ENCODE data around the gene MAN2A2. TPM values are rescaled to one million over a fixed set of nuclear protein-coding genes. Genes with fewer than 3 reads are reported as not detected.

Gene MAN2A2
- total RNA-seq, 1 donor from 2014 or later: 18.5 TPM

DNA sequence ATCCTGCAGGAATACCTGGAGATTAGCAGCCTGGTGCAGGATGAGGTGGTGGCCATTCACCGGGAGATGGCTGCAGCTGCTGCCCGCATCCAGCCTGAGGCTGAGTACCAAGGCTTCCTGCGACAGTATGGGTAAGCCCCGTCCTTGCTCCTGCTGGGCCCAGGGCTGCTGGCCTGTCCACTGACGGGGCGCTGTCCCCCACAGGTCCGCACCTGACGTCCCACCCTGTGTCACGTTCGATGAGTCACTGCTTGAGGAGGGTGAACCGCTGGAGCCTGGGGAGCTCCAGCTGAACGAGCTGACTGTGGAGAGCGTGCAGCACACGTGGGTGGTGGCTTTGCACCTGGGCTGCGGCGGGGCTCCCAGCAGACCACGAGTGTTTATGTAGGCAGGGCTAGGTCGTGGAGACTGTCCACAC lies 13.8 kb upstream of the MAN2A2 start:
- H3K4me1 ChIP-seq (ENCODE audit: insufficient read depth, low read length): peaks cover 13% of the 10 kb centered on the region
- no peak overlapping the region for H3K4me3 ChIP-seq (ENCODE audit: insufficient read depth, low read depth, low read length)
- no peak overlapping the region for H3K9ac ChIP-seq (ENCODE audit: low read length)
- Mint-ChIP-seq H3K27me3 (ENCODE audit: low read depth, unreplicated experiment) (peaks cover 2% of the 10 kb centered on the region), H3K4me1 (ENCODE audit: low read depth, unreplicated experiment) (no peaks in the 10 kb centered on the region), H3K27ac (ENCODE audit: unreplicated experiment) (no peak overlapping the region), H3K4me3 (ENCODE audit: unreplicated experiment) (no peak overlapping the region), H3K36me3 (ENCODE audit: low read depth, unreplicated experiment) (peaks cover 6% of the 10 kb centered on the region), H3K9me3 (ENCODE audit: unreplicated experiment) (no peaks in the 10 kb centered on the region)
- TF ChIP-seq, protein P1, sequence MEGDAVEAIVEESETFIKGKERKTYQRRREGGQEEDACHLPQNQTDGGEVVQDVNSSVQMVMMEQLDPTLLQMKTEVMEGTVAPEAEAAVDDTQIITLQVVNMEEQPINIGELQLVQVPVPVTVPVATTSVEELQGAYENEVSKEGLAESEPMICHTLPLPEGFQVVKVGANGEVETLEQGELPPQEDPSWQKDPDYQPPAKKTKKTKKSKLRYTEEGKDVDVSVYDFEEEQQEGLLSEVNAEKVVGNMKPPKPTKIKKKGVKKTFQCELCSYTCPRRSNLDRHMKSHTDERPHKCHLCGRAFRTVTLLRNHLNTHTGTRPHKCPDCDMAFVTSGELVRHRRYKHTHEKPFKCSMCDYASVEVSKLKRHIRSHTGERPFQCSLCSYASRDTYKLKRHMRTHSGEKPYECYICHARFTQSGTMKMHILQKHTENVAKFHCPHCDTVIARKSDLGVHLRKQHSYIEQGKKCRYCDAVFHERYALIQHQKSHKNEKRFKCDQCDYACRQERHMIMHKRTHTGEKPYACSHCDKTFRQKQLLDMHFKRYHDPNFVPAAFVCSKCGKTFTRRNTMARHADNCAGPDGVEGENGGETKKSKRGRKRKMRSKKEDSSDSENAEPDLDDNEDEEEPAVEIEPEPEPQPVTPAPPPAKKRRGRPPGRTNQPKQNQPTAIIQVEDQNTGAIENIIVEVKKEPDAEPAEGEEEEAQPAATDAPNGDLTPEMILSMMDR (IDR thresholded peaks at IDR 0.05; ENCODE audit: insufficient read depth, low read depth, low read length): no peak
- TF ChIP-seq EZH2 (IDR thresholded peaks at IDR 0.05; ENCODE audit: insufficient read depth, low read length): no peak
- H3K36me3 ChIP-seq (ENCODE audit: insufficient read depth, low read length): no peaks in the 10 kb centered on the region
- no peak overlapping the region for H2AFZ ChIP-seq (ENCODE audit: low read depth, low read length)
- H3K4me2 ChIP-seq (ENCODE audit: low read length): no peak overlapping the region
- H3K79me2 ChIP-seq (ENCODE audit: insufficient read depth, low read length): no peaks in the 10 kb centered on the region
- no peak for DNase-seq (ENCODE audit: low read depth)
- H3K27ac ChIP-seq (ENCODE audit: low read depth, low read length): no peak overlapping the region
- no peaks in the 10 kb centered on the region for H4K20me1 ChIP-seq (ENCODE audit: insufficient read depth, low read length)
- no peaks in the 10 kb centered on the region for H3K9me3 ChIP-seq (ENCODE audit: insufficient read depth, low read depth, low read length)
- FAIRE-seq: no peak
- H3K27me3 ChIP-seq (ENCODE audit: insufficient read depth, low read length): no peaks in the 10 kb centered on the region

DNA sequence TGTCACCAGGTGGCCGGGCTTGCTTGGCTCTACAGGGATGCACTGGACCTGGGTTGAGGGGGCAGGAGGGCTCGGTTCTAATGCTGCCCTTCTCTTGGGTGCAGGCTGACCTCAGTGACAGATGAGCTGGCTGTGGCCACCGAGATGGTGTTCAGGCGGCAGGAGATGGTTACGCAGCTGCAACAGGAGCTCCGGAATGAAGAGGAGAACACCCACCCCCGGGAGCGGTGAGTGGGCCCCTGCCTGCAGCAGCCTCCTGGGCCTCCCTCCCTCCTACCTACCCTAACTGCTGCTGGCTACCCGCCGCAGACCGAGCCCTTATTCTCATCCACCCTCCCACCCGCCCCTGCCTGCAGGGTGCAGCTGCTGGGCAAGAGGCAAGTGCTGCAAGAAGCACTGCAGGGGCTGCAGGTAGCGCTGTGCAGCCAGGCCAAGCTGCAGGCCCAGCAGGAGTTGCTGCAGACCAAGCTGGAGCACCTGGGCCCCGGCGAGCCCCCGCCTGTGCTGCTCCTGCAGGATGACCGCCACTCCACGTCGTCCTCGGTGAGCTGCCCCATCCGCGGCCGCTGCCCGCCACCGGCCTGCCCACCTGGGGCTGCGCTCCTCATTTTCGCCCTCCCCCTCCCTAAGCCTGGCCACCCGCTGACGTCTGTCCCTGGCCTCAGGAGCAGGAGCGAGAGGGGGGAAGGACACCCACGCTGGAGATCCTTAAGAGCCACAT lies 13.2 kb upstream of the MAN2A2 start:
- H3K27ac ChIP-seq (ENCODE audit: low read depth, low read length): no peak overlapping the region
- H3K79me2 ChIP-seq (ENCODE audit: insufficient read depth, low read length): no peaks in the 10 kb centered on the region
- no peak for FAIRE-seq
- H3K4me3 ChIP-seq (ENCODE audit: insufficient read depth, low read depth, low read length): no peak overlapping the region
- Mint-ChIP-seq H3K4me1 (ENCODE audit: low read depth, unreplicated experiment) (no peaks in the 10 kb centered on the region), H3K27ac (ENCODE audit: unreplicated experiment) (no peak overlapping the region), H3K36me3 (ENCODE audit: low read depth, unreplicated experiment) (peaks cover 6% of the 10 kb centered on the region), H3K27me3 (ENCODE audit: low read depth, unreplicated experiment) (peaks cover 2% of the 10 kb centered on the region), H3K9me3 (ENCODE audit: unreplicated experiment) (no peaks in the 10 kb centered on the region), H3K4me3 (ENCODE audit: unreplicated experiment) (no peak overlapping the region)
- no peak for TF ChIP-seq EZH2 (IDR thresholded peaks at IDR 0.05; ENCODE audit: insufficient read depth, low read length)
- TF ChIP-seq, protein P1 (IDR thresholded peaks at IDR 0.05; ENCODE audit: insufficient read depth, low read depth, low read length): no peak
- no peak overlapping the region for H3K9ac ChIP-seq (ENCODE audit: low read length)
- H3K36me3 ChIP-seq (ENCODE audit: insufficient read depth, low read length): no peaks in the 10 kb centered on the region
- H3K4me1 ChIP-seq (ENCODE audit: insufficient read depth, low read length): peaks cover 8% of the 10 kb centered on the region
- no peak for DNase-seq (ENCODE audit: low read depth)
- no peaks in the 10 kb centered on the region for H4K20me1 ChIP-seq (ENCODE audit: insufficient read depth, low read length)
- H2AFZ ChIP-seq (ENCODE audit: low read depth, low read length): no peak overlapping the region
- H3K4me2 ChIP-seq (ENCODE audit: low read length): no peak overlapping the region
- H3K9me3 ChIP-seq (ENCODE audit: insufficient read depth, low read depth, low read length): no peaks in the 10 kb centered on the region
- no peaks in the 10 kb centered on the region for H3K27me3 ChIP-seq (ENCODE audit: insufficient read depth, low read length)

- no peaks in the 10 kb centered on the region for H3K27me3 ChIP-seq (ENCODE audit: insufficient read depth, low read length)
- Mint-ChIP-seq H3K36me3 (ENCODE audit: low read depth, unreplicated experiment) (peaks cover 6% of the 10 kb centered on the region), H3K9me3 (ENCODE audit: unreplicated experiment) (no peaks in the 10 kb centered on the region), H3K27ac (ENCODE audit: unreplicated experiment) (no peak overlapping the region), H3K4me3 (ENCODE audit: unreplicated experiment) (no peak overlapping the region), H3K4me1 (ENCODE audit: low read depth, unreplicated experiment) (no peaks in the 10 kb centered on the region), H3K27me3 (ENCODE audit: low read depth, unreplicated experiment) (peaks cover 2% of the 10 kb centered on the region)
- H3K27ac ChIP-seq (ENCODE audit: low read depth, low read length): no peak overlapping the region
- H3K36me3 ChIP-seq (ENCODE audit: insufficient read depth, low read length): no peaks in the 10 kb centered on the region
- H3K4me3 ChIP-seq (ENCODE audit: insufficient read depth, low read depth, low read length): no peak overlapping the region
- TF ChIP-seq, protein P1 (IDR thresholded peaks at IDR 0.05; ENCODE audit: insufficient read depth, low read depth, low read length): no peak
- H4K20me1 ChIP-seq (ENCODE audit: insufficient read depth, low read length): no peaks in the 10 kb centered on the region
- no peaks in the 10 kb centered on the region for H3K9me3 ChIP-seq (ENCODE audit: insufficient read depth, low read depth, low read length)
- peaks cover 2% of the 10 kb centered on the region for H3K4me1 ChIP-seq (ENCODE audit: insufficient read depth, low read length)
- FAIRE-seq (no peak), DNase-seq (ENCODE audit: low read depth) (no peak)
- no peaks in the 10 kb centered on the region for H3K79me2 ChIP-seq (ENCODE audit: insufficient read depth, low read length)
- H2AFZ ChIP-seq (ENCODE audit: low read depth, low read length): no peak overlapping the region
- H3K4me2 ChIP-seq (ENCODE audit: low read length): no peak overlapping the region
- no peak overlapping the region for H3K9ac ChIP-seq (ENCODE audit: low read length)
Observed at GRCh38 chr15:90890839-90891238, 12.3 kb upstream of the MAN2A2 start.
